ENCODE data around the gene BANK1.

Gene BANK1

DNA sequence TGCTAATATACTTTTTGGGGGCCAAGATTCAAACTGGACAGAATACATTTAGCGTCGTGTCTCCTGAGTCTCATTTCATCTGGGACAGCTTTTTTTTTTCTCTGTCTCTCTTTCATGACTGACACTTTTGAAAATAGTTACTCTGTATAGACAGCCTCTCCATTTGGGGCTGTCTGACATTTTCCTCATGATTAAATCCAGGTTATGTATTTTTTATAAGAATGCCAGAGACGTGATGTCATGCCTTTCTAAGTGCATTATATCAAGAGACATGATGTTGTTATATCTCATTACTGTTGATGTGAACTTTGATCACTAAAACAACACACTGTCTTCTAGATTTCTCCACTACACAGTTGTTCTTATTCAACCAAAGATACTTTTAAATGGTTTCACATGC lies 199.0 kb downstream of the BANK1 start:
- no peak for DNase-seq (ENCODE audit: low read depth)
- TF ChIP-seq MYC (IDR thresholded peaks at IDR 0.05; ENCODE audit: low read depth, low read length), result no peak
- TF ChIP-seq, protein P1, sequence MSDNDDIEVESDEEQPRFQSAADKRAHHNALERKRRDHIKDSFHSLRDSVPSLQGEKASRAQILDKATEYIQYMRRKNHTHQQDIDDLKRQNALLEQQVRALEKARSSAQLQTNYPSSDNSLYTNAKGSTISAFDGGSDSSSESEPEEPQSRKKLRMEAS (IDR thresholded peaks at IDR 0.05; ENCODE audit: low read depth, low read length), result no peak
- TF ChIP-seq POLR2A (IDR thresholded peaks at IDR 0.05; ENCODE audit: extremely low read depth, insufficient read length), result no peak
- TF ChIP-seq, protein P2, sequence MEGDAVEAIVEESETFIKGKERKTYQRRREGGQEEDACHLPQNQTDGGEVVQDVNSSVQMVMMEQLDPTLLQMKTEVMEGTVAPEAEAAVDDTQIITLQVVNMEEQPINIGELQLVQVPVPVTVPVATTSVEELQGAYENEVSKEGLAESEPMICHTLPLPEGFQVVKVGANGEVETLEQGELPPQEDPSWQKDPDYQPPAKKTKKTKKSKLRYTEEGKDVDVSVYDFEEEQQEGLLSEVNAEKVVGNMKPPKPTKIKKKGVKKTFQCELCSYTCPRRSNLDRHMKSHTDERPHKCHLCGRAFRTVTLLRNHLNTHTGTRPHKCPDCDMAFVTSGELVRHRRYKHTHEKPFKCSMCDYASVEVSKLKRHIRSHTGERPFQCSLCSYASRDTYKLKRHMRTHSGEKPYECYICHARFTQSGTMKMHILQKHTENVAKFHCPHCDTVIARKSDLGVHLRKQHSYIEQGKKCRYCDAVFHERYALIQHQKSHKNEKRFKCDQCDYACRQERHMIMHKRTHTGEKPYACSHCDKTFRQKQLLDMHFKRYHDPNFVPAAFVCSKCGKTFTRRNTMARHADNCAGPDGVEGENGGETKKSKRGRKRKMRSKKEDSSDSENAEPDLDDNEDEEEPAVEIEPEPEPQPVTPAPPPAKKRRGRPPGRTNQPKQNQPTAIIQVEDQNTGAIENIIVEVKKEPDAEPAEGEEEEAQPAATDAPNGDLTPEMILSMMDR (IDR thresholded peaks at IDR 0.05; ENCODE audit: low read depth, low read length), result no peak

DNA sequence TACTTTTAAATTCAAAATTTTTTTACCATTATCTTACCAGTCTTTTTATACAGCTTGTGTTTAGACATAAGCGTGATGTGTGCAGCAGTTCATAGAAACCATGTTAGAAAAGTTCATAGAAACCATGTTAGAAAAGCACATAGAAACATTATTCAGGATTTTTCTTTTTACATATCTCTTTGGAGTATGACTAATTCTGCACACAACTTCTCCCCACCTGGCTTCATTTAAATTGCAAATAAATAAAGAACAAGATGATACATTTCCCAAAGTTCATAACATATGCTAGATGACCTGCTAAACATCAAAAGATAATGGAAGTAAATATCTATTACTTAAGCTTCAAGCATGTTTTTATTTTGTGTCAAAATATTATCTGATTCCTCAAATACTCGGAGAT lies 201.9 kb downstream of the BANK1 start:
- TF ChIP-seq, protein P1 (IDR thresholded peaks at IDR 0.05; ENCODE audit: low read depth, low read length), result no peak
- TF ChIP-seq, protein P2 (IDR thresholded peaks at IDR 0.05; ENCODE audit: low read depth, low read length), result no peak
- no peak for TF ChIP-seq MYC (IDR thresholded peaks at IDR 0.05; ENCODE audit: low read depth, low read length)
- H3K4me3 ChIP-seq (ENCODE audit: low read depth, low read length), result no peak overlapping the region
- DNase-seq (ENCODE audit: low read depth), result no peak

More for the DNA sequence above, 199.0 kb downstream of the BANK1 start:
- no peak overlapping the region for H3K4me3 ChIP-seq (ENCODE audit: low read depth, low read length)

DNA sequence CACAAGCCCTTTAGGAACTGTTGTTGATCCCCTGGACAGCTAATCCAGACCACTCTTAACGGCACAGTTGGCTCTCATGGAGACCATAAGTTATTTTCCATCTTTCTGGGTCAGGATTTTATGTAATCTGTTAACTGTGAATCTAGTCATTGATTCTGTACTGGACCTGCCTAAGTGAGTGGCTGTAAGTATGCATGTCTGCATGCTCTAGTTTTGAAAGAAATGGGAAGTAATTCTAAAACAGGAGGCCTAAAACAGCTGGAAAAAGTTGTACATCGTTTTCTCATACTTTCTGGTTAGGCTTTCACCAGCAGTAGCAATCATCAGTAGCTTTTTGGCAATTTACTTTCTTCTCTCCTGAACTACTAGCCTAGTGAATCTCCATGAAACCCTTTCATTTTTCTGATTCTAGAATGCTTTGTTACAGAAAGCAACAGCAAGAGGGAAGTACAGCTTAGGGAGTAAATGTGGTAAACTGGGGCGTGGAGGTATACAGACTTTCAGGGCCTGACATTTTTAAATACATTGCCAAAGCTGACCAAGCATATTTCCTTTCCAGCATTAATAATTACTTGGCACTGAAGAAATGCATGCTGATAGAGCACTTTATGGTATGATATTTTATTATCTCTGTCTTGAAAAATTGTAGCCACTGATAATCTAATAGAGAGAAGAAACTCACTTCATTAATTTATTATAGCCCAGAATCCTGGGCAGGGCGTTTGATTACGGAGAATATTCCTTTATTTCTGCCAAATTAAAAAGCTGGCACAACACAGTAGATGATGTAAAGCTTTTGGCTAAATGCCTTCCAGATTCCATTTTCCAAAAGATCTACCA lies 202.7 kb downstream of the BANK1 start:
- no peak overlapping the region for H3K4me3 ChIP-seq (ENCODE audit: low read depth, low read length)
- peak; percentile 60 for DNase-seq (ENCODE audit: low read depth)
- TF ChIP-seq, protein P1 (IDR thresholded peaks at IDR 0.05; ENCODE audit: low read depth, low read length), result no peak
- TF ChIP-seq POLR2A (IDR thresholded peaks at IDR 0.05; ENCODE audit: extremely low read depth, insufficient read length) (no peak), MYC (IDR thresholded peaks at IDR 0.05; ENCODE audit: low read depth, low read length) (no peak)
- TF ChIP-seq, protein P2 (IDR thresholded peaks at IDR 0.05; ENCODE audit: low read depth, low read length), result no peak

DNA sequence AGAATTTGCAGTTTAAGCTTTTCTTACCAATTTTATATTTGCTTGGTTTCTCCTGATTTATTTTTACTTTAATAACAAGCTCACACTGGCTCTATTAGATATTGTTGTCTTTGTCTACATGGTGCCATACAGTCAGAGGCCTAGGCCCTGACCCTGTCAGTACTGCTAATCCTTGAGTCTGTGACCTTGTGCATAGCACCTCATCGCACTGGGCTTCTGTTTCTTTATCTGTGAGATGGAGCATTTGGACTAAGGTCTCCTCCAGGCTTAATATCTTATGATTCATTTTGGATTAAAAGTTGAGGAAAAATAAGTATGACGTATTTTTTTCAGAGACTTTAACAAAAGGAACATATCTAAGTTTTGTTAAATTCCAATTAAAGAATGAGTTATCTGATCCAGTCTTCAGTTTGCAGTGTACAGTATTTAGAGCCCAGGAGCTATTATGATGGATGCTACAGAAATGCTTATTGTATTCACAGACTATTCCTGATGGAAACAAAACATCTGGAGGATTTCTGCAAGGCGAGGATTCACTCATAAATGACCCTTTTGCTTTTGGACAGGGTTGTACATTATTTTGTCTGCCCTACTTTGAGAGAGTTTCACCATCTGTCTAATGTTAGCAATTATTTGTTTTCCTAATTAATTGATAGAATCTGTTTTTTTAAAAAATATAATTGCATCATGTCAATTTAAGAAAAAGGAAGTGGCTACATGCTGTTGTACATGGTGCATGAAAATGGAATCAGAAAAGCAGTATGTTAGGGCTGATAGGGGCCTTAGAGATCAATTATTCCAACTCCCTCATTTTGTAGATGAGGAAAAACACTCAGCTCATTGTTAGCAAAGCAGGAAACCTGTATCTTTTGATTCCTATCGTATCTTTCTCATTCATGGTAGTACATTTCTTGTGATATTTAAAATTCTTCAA lies 203.6 kb downstream of the BANK1 start:
- DNase-seq (ENCODE audit: low read depth), result no peak
- no peak overlapping the region for H3K4me3 ChIP-seq (ENCODE audit: low read depth, low read length)
- TF ChIP-seq, protein P2 (IDR thresholded peaks at IDR 0.05; ENCODE audit: low read depth, low read length), result no peak
- TF ChIP-seq, protein P1 (IDR thresholded peaks at IDR 0.05; ENCODE audit: low read depth, low read length), result no peak
- TF ChIP-seq POLR2A (IDR thresholded peaks at IDR 0.05; ENCODE audit: extremely low read depth, insufficient read length) (no peak), MYC (IDR thresholded peaks at IDR 0.05; ENCODE audit: low read depth, low read length) (no peak)

DNA sequence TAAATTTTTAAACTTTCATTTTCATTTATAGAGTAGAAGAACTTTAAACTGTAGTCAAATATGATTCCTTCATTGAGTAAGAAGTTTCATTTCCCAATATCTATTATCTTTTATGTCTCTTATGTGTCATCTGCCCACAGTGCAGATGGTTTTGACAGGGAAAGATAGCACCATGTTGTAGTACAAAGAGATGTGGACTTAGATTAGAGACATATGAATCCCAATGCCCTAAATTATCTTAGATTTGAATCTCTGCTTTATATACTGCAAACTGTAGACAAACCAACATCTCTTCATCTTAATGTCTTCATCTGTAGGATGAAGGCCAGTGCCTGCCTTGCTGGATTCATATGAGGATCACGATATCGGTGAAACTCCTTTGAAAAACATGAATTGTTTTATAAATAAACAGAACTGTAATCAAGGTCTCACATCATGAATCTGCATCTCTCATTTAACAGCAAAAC lies 217.5 kb downstream of the BANK1 start:
- H3K4me3 ChIP-seq (ENCODE audit: low read depth, low read length), result no peak overlapping the region
- peak; percentile 29 for DNase-seq (ENCODE audit: low read depth)
- TF ChIP-seq POLR2A (IDR thresholded peaks at IDR 0.05; ENCODE audit: extremely low read depth, insufficient read length), result no peak
- TF ChIP-seq, protein P1 (IDR thresholded peaks at IDR 0.05; ENCODE audit: low read depth, low read length), result no peak
- TF ChIP-seq, protein P2 (IDR thresholded peaks at IDR 0.05; ENCODE audit: low read depth, low read length), result no peak
